GM12874 (cell line): ENCODE measurements around the gene EDARADD.

Experiments used
- TF ChIP-seq, protein P1 (sequence below): IDR thresholded peaks from 2 replicates; pipeline ENCODE4 v1.5.1; 2011; ENCODE audit warnings: low read depth, mild to moderate bottlenecking, control low read depth, low read length, moderate library complexity; ENCODE audit not compliant: insufficient read depth

The EDARADD gene

DNA sequence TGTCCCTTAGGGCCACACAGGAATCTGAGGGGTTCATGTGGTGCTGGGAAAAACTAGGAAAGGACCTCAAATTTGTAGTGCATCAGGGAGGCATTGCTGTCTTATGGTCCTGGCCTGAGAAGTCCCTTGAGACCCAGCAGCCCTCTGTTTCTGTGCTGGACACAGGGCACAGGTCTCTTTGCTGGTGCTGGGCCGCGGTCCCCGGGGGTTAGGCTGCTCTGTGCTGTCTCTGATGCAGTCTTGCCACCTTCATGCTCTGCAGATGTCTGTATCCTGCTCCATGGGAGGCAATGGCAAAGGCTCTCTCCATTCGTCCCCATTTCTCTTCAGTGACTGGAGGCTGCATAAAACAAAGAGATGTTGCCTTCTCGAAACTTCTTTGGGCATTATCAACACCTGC lies 13.0 kb downstream of the EDARADD start:
- TF ChIP-seq, protein P1, sequence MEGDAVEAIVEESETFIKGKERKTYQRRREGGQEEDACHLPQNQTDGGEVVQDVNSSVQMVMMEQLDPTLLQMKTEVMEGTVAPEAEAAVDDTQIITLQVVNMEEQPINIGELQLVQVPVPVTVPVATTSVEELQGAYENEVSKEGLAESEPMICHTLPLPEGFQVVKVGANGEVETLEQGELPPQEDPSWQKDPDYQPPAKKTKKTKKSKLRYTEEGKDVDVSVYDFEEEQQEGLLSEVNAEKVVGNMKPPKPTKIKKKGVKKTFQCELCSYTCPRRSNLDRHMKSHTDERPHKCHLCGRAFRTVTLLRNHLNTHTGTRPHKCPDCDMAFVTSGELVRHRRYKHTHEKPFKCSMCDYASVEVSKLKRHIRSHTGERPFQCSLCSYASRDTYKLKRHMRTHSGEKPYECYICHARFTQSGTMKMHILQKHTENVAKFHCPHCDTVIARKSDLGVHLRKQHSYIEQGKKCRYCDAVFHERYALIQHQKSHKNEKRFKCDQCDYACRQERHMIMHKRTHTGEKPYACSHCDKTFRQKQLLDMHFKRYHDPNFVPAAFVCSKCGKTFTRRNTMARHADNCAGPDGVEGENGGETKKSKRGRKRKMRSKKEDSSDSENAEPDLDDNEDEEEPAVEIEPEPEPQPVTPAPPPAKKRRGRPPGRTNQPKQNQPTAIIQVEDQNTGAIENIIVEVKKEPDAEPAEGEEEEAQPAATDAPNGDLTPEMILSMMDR: no peak

DNA sequence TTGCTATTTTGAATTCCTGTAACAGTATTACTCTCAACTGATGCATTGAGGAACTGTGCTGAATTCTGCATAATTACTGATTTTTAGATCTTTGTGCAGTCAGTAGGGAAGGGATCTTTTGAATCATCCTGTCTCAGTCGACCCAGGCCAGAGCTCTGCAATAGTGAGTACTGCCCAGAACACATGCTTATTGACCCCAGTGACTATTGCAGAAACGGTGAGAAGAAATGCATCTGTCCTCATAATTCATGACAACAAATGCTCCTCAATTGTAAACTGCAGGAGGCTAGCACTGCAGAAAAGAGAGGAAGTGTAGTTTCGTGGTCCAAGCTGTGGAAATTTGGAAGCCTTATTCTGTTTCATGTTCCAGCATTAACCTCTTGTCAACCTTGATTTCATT lies 19.6 kb downstream of the EDARADD start:
- TF ChIP-seq, protein P1: no peak

DNA sequence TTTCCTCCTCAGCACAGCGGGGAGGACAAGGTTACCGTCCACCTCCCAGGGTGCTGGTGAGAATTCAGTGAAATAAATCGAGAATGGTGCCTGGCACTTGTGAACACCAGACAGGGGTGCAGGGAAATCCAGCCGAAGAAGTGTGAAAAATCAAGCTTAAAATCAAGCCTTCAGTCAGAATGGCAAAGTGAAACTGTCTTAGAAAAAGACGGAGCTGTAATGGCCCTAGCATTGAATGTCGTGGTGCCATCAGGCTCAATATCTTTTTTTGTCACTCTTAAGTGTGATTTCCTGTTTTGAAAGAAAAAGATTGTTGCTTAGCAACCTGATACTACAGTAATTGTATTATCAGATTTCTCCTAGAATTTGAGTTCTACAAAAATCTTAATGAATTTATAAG lies 22.1 kb downstream of the EDARADD start:
- TF ChIP-seq, protein P1: no peak

DNA sequence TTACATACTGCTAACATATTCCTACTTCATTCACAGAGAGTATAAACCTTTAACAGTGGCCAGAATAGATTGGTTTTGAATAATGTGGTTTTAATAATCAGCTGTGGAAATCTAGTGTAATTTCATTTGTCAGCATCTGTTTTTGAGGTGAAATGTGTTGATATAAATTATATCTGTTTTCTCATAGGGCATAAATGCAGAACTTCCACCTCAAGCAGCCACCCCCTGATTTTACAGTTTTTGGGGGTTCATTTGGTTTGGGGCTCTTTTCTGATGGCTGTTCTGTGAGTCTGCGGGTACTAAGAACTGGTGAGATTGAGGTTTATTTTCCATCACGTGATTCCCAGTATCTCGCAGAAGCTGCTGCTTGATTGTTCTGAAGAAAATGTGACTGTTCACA lies 23.2 kb downstream of the EDARADD start:
- TF ChIP-seq, protein P1: no peak

DNA sequence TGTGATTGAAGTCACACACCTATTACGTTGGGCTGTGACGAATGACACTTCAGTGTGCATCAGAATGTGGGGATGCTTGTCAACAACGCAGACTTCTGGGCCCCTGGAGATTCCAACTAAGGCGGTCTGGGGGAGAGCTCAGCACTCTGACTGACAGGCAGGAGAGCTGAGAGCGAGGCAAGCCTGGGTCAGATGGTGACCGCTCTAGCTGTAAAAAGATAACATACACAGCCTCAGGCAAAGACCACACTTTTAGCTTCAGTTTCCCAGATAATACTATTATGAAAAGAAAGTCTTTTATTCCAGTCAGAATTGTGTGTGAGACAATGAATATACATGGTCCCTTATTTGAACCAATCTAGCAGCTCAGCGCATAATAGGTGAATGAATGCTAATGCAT lies 25.4 kb downstream of the EDARADD start:
- TF ChIP-seq, protein P1: no peak

DNA sequence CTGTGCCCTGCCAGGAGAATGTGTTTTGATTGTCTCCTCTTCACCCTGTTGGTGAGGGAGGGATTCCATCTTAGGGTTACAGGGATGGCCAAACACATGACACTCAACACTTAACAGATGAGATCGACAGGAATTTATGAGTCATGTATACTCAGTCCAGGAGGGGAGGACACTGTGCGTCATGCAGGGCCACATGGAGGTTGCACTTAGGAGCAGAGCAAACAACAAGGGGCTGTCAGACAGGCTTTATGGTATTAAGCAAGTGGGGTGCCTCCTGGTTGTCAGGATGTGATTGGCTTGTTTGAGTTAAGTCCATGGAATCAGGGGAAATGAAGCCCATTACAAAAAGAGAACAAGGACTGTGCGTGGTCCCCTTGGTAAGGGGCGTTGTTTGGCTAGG lies 26.9 kb downstream of the EDARADD start:
- TF ChIP-seq, protein P1: no peak

DNA sequence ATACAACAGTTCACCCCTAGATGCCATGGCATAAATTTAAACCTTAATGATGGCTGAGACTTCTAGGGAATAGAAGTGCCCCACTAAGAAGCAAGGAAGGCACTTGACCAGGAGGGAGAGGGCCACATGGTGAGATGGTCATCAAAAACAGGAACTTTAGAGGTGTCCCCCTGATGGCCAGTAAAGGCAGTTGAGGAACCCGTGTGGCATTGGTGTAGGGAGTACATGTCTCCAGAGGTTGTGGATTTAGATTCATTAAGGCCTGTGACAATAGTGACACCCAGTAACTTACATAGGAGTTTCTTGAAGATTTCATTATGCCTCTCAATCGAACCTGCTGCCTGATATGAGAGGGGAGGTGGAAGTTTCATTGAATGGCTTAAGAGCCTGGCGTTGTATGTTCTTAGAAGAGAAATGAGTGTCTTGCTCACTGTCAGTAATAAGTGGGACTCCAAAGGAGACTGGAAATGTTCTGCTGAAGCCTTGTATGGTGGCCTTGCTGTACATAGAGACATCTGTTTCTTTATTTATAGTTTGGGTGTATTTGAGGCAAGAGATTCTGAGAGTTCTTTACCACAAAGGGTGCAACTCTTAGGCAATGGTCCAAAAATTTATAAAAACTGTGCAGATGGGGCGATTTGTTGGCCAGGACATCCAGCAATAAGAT lies 27.9 kb downstream of the EDARADD start:
- TF ChIP-seq, protein P1: no peak

DNA sequence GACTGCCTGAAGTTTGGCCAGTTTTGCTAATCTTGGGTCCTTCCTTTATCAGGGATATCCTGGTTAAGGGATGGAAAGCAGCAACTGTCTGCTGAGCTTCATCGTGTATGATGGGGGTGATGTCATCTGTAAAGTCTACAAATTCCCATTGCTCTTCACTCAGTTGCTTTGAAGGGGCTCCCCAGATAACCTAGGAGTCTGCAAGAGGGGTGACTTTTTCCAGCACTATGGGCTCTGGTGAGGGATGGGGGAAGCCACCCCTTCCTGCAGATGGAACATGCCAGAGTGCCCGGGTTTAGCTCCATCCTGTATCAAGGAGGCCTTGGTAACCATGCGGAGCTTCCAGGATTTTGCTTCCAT lies 28.4 kb downstream of the EDARADD start:
- TF ChIP-seq, protein P1: no peak
